HG03571 (cell line): ENCODE data around the gene EXD2.
"Not testable (repeated sequence)": the region's sequence is repeated elsewhere in the genome, so short reads cannot be mapped to it uniquely, and the experiment has no call there.

Experiments
- ATAC-seq: cut with Tn5 transposase; IDR thresholded peaks from one replicate; pipeline ENCODE4 v1.9.1; 2021; ENCODE audit not compliant: unreplicated experiment

EXD2 gene

GRCh38 chr14:69191340-69192111 is at the start of gene EXD2:
Gene EXD2, plus strand, starts transcription at chr14:69191498. Its CDS starts 17,973 bp downstream, at chr14:69209471.
- peak; percentile 92 for ATAC-seq

- no peak for ATAC-seq
Measured at GRCh38 chr14:69141550-69141949, 49.7 kb upstream of the EXD2 start.

GRCh38 chr14:69142101-69142500 is 49.2 kb upstream of the EXD2 start:
- no peak for ATAC-seq

GRCh38 chr14:69149461-69150244 is 41.6 kb upstream of the EXD2 start:
- no peak for ATAC-seq

- ATAC-seq = peak; percentile 32
Measured at GRCh38 chr14:69151458-69152180, 39.7 kb upstream of the EXD2 start.

- ATAC-seq = no peak
Measured at GRCh38 chr14:69152181-69152901, 39.0 kb upstream of the EXD2 start.

- ATAC-seq = no peak
Measured at GRCh38 chr14:69152902-69153151, 38.5 kb upstream of the EXD2 start, which contains the start of gene DCAF5. Gene DCAF5, minus strand, starts transcription at chr14:69153119. Its CDS starts 141 bp downstream, at chr14:69152978.

- ATAC-seq = peak; percentile 78
Measured at GRCh38 chr14:69153152-69153872, 38.0 kb upstream of the EXD2 start.

- ATAC-seq = no peak
Measured at GRCh38 chr14:69153873-69154270, 37.4 kb upstream of the EXD2 start.

- ATAC-seq = no peak
Measured at GRCh38 chr14:69154779-69155178, 36.5 kb upstream of the EXD2 start.

- no peak for ATAC-seq
Measured at GRCh38 chr14:69156224-69156623, 35.1 kb upstream of the EXD2 start.

GRCh38 chr14:69161590-69161989 is 29.7 kb upstream of the EXD2 start:
- ATAC-seq = no peak

- ATAC-seq = not testable (repeated sequence)
Measured at GRCh38 chr14:69165787-69166186, 25.5 kb upstream of the EXD2 start.

- ATAC-seq = no peak
Measured at GRCh38 chr14:69170839-69171238, 20.5 kb upstream of the EXD2 start.

GRCh38 chr14:69171569-69171968 is 19.7 kb upstream of the EXD2 start:
- ATAC-seq = no peak

GRCh38 chr14:69175130-69175529 is 16.2 kb upstream of the EXD2 start:
- no peak for ATAC-seq

- no peak for ATAC-seq
Measured at GRCh38 chr14:69181491-69181890, 9.8 kb upstream of the EXD2 start.

GRCh38 chr14:69182580-69182979 is 8.7 kb upstream of the EXD2 start:
- not testable (repeated sequence) for ATAC-seq

GRCh38 chr14:69183735-69184134 is 7.6 kb upstream of the EXD2 start:
- no peak for ATAC-seq

GRCh38 chr14:69190191-69190590 is 1.1 kb upstream of the EXD2 start:
- no peak for ATAC-seq
